ENCODE measurements around the gene ASF1B.

Gene ASF1B

GRCh38 chr19:14106840-14107239, 29.5 kb downstream of the ASF1B start:
- DNase-seq: no peak

GRCh38 chr19:14105680-14106079, 30.7 kb downstream of the ASF1B start:
- DNase-seq: no peak

- DNase-seq: no peak
Observed at GRCh38 chr19:14103310-14103709, 33.1 kb downstream of the ASF1B start.

GRCh38 chr19:14102756-14103155, 33.6 kb downstream of the ASF1B start:
- DNase-seq: no peak

- DNase-seq: no peak
Observed at GRCh38 chr19:14102102-14102696, 34.2 kb downstream of the ASF1B start.

- no peak for DNase-seq
Observed at GRCh38 chr19:14101003-14101545, 35.3 kb downstream of the ASF1B start.

- DNase-seq: no peak
Observed at GRCh38 chr19:14097532-14098151, 38.7 kb downstream of the ASF1B start.

GRCh38 chr19:14096272-14096992, 40.0 kb downstream of the ASF1B start:
- DNase-seq: no peak

GRCh38 chr19:14094854-14095253, 41.5 kb downstream of the ASF1B start:
- no peak for DNase-seq

- no peak for DNase-seq
Observed at GRCh38 chr19:14093117-14093823, 43.1 kb downstream of the ASF1B start.

GRCh38 chr19:14091813-14092462, 44.5 kb downstream of the ASF1B start:
- peak; percentile 51 for DNase-seq

GRCh38 chr19:14091081-14091812, 45.1 kb downstream of the ASF1B start:
- DNase-seq: peak; percentile 67

- peak; percentile 87 for DNase-seq
Observed at GRCh38 chr19:14090509-14091080, 45.8 kb downstream of the ASF1B start, which contains the start of gene SAMD1. SAMD1 (minus strand) TSS chr19:14090751.

- DNase-seq: peak; percentile 64
Observed at GRCh38 chr19:14089662-14090508, 46.5 kb downstream of the ASF1B start.

- peak; percentile 19 for DNase-seq
Observed at GRCh38 chr19:14089412-14089661, 47.1 kb downstream of the ASF1B start.

- no peak for DNase-seq
Observed at GRCh38 chr19:14088634-14089411, 47.6 kb downstream of the ASF1B start.

- no peak for DNase-seq
Observed at GRCh38 chr19:14086098-14086497, 50.3 kb downstream of the ASF1B start.

- DNase-seq: no peak
Observed at GRCh38 chr19:14085309-14085995, 50.9 kb downstream of the ASF1B start, which contains the start of gene C19orf67. C19orf67 (minus strand) TSS chr19:14085783; CDS start chr19:14085627, 156 bp downstream.

GRCh38 chr19:14082675-14082960, 53.8 kb downstream of the ASF1B start:
- no peak for DNase-seq
